ENCODE data around the gene DGKH.
"Not testable (repeated sequence)": the region's sequence is repeated elsewhere in the genome, so short reads cannot be mapped to it uniquely, and the experiment has no call there.

DGKH gene

DNA sequence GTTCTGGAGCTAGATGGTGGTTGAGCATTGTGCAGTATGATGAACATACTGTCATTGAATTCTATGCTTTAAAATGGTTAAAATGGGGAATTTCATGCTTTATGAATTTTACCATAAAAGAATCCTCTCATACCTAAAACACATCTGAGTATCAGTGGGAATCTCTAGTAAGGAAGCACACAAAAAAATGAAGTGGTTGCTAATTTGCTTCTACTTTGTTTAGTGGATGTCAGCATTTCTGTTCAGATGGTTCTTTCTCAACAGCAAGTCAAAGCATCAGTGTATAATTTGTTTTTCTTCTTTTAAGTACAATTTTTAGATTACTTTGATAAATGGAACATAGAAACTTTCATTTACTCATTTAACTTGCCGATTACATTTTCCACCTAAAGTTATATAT is 171.4 kb downstream of the DGKH start:
- H3K36me3 ChIP-seq (ENCODE audit: insufficient read depth, low read length) = peaks cover 2% of the 10 kb centered on the region
- no peaks in the 10 kb centered on the region for H3K9me3 ChIP-seq (ENCODE audit: low read length)
- peaks cover 12% of the 10 kb centered on the region for H3K4me1 ChIP-seq (ENCODE audit: insufficient read depth, low read length)
- H2AFZ ChIP-seq (ENCODE audit: low read depth, low read length) = no peak overlapping the region
- H3K27me3 ChIP-seq (ENCODE audit: insufficient read depth, low read length) = no peaks in the 10 kb centered on the region
- no peak overlapping the region for H3K4me3 ChIP-seq (ENCODE audit: low read length)

DNA sequence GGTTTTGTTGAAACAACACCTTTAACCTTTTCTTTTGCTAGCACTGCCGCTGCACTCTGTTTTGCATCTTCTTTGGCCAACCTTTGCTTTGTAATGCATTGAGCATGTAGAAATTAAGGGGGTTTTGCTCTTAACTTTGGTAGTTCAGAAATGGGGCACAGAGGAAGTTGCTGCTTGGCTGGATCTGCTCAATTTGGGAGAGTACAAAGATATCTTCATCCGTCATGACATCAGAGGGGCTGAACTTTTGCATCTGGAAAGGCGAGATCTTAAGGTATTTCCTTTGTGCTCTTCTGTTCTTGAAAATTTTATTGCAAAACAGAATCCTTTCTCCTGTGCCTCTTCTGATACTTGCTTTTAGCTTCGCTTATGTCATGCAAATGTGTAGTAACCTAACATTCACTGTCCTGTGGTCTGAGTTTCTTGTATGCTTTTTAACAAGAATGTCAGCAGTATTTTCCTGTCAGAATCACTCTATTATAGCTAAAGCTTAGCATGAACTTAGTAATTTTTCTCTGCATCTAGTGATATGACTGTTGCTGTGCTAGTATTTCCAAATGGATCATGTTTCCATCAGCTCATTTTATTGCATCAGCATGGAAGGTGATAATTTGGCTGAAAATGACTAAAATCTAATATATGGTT is 172.8 kb downstream of the DGKH start:
- no peaks in the 10 kb centered on the region for H3K27me3 ChIP-seq (ENCODE audit: insufficient read depth, low read length)
- peaks cover 7% of the 10 kb centered on the region for H3K4me1 ChIP-seq (ENCODE audit: insufficient read depth, low read length)
- peaks cover 4% of the 10 kb centered on the region for H3K36me3 ChIP-seq (ENCODE audit: insufficient read depth, low read length)
- H3K9me3 ChIP-seq (ENCODE audit: low read length) = no peaks in the 10 kb centered on the region
- H3K4me3 ChIP-seq (ENCODE audit: low read length) = no peak overlapping the region
- no peak overlapping the region for H2AFZ ChIP-seq (ENCODE audit: low read depth, low read length)

DNA sequence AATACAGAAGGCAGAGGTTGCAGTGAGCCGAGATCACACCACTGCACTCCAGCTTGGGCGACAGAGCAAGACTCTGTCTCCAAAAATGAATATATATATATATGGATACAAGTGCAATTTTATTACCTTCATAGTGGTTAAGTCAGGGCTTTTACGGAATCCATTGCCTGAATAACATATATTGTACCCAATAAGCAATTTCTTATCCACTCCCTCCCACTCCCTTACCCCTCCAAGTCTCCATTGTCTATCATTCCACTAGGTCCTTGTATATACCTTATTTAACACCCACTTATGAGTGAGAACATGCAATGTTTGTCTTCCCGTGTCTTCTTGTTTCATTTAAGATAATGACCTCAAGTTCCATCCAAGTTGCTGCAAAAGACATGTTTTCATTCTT is 175.2 kb downstream of the DGKH start:
- Histone ChIP-seq H3K27me3 (ENCODE audit: insufficient read depth, low read length) (no peaks in the 10 kb centered on the region), H3K9me3 (ENCODE audit: low read length) (no peaks in the 10 kb centered on the region), H2AFZ (ENCODE audit: low read depth, low read length) (no peak overlapping the region), H3K4me1 (ENCODE audit: insufficient read depth, low read length) (peaks cover 7% of the 10 kb centered on the region), H3K36me3 (ENCODE audit: insufficient read depth, low read length) (peaks cover 5% of the 10 kb centered on the region), H3K4me3 (ENCODE audit: low read length) (no peak overlapping the region)

DNA sequence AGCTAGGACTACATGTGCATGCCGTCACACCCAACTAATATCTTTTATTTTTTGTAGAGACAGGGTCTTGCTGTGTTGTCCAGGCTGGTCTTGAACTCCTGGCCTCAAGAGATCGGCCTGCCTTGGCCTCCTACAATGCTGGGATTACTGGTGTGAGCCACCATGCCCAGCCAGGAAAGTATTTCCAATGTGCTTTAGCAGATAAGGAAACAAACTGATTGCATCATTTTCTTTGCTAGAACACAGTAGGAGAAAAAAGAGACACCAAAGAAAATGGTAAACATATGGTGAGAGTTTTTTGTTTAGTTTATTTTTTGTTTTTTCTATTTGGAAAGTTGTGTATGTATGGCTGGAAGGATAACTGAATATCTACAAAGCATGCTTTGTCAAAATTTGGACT is 176.6 kb downstream of the DGKH start:
- Histone ChIP-seq H3K9me3 (ENCODE audit: low read length) (no peaks in the 10 kb centered on the region), H3K4me3 (ENCODE audit: low read length) (no peak overlapping the region), H3K36me3 (ENCODE audit: insufficient read depth, low read length) (peaks cover 5% of the 10 kb centered on the region), H3K27me3 (ENCODE audit: insufficient read depth, low read length) (no peaks in the 10 kb centered on the region), H3K4me1 (ENCODE audit: insufficient read depth, low read length) (peaks cover 7% of the 10 kb centered on the region), H2AFZ (ENCODE audit: low read depth, low read length) (no peak overlapping the region)

DNA sequence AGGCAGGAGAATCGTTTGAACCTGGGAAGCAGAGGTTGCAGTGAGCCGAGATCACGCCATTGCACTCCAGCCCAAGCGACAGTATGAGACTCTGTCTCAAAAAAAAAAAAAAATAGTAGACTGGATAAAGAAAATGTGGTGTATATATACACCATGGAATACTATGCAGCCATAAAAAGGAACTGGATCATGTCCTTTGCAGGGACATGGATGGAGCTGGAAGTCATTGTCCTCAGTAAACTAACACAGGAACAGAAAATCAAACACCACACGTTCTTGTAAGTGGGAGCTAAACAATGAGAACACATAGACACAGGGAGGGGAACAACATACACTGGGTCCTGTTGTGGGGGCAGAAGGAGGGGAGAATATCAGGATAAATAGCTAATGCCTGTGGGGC is 178.3 kb downstream of the DGKH start:
- not testable (repeated sequence) for H3K9me3 ChIP-seq (ENCODE audit: low read length); H3K4me1 ChIP-seq (ENCODE audit: insufficient read depth, low read length); H2AFZ ChIP-seq (ENCODE audit: low read depth, low read length); H3K36me3 ChIP-seq (ENCODE audit: insufficient read depth, low read length); H3K27me3 ChIP-seq (ENCODE audit: insufficient read depth, low read length); H3K4me3 ChIP-seq (ENCODE audit: low read length)

DNA sequence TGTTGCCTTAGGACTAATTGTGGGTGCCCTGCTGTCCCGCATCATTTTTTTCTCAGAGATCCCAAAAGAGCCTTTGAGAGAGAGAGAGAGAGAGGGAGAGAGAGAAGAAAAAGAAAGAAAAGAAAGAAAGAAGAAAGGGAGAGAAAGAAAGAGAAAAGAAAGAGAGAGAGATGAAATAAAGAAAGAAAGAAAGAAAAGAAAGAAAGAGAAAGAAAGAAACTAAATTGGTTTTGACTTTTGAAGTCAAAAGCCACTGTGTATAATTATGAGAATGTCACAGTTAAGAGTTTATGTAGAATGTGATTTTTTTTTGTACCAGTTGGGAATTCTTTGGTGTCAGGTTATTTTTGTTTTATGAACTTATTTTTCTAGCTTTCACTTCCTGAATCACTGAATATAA is 180.1 kb downstream of the DGKH start:
- Histone ChIP-seq H3K9me3 (ENCODE audit: low read length) (no peaks in the 10 kb centered on the region), H3K4me1 (ENCODE audit: insufficient read depth, low read length) (no peaks in the 10 kb centered on the region), H3K4me3 (ENCODE audit: low read length) (no peak overlapping the region), H2AFZ (ENCODE audit: low read depth, low read length) (no peak overlapping the region), H3K27me3 (ENCODE audit: insufficient read depth, low read length) (no peaks in the 10 kb centered on the region), H3K36me3 (ENCODE audit: insufficient read depth, low read length) (peaks cover 3% of the 10 kb centered on the region)

DNA sequence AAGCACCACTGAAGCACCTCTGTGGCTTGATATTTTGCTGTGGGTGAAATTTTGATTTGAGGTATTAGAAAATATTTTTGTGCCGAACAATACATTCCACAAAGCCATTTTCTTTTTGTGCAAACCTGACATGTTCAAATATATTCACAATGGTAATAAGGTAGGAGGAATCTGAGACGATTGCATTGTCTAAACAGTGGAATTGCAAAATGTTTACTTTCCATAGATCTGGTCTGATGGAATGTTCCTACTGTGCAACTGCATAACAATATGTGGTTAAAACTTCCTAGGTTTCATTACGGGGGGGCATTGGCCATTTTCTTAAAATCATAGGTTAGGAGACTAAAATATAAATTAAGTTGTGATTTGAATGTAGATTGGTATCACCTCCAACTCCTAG is 180.8 kb downstream of the DGKH start:
- Histone ChIP-seq H3K27me3 (ENCODE audit: insufficient read depth, low read length) (no peaks in the 10 kb centered on the region), H3K36me3 (ENCODE audit: insufficient read depth, low read length) (peaks cover 3% of the 10 kb centered on the region), H3K4me1 (ENCODE audit: insufficient read depth, low read length) (no peaks in the 10 kb centered on the region), H3K9me3 (ENCODE audit: low read length) (no peaks in the 10 kb centered on the region), H2AFZ (ENCODE audit: low read depth, low read length) (no peak overlapping the region), H3K4me3 (ENCODE audit: low read length) (no peak overlapping the region)

DNA sequence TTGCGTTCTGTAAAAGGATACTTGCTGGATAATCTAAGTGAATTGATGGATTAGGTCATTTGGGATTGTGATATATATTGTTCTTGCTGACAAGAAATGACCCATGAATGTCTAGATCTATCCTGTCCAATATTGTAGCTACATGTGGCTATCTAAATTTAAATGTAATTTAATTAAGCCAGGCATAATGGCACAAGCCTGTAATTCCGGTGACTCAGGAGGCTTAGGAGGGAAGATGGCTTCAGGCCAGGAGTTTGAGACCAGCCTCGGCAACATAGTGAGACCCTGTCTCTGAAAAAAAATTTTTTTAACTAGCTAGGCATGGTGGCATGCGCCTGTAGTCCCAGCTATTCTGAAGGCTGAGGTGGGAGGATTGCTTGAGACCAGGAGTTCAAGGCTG is 184.2 kb downstream of the DGKH start:
- Histone ChIP-seq H3K36me3 (ENCODE audit: insufficient read depth, low read length) (no peaks in the 10 kb centered on the region), H2AFZ (ENCODE audit: low read depth, low read length) (no peak overlapping the region)

DNA sequence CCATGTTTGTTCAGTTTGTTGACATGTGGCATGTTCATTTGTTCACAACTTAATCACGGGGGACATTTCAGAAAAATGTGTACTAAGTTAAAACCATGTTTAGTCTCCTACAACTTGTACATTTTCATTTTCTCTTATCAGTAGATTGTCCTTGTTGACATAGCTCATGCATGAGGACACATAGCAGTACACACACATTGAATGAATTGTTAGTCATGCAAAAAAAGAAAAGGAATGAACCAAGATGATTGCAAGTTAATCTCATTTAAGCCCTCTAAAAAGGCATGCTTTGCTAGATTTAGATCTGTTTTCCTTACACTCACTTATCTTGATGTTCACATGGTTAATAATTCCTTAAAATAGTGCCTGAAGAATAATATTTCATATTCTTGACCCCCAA is 185.3 kb downstream of the DGKH start:
- Histone ChIP-seq H3K9me3 (ENCODE audit: low read length) (no peaks in the 10 kb centered on the region), H3K4me3 (ENCODE audit: low read length) (no peak overlapping the region), H3K4me1 (ENCODE audit: insufficient read depth, low read length) (no peaks in the 10 kb centered on the region), H2AFZ (ENCODE audit: low read depth, low read length) (no peak overlapping the region), H3K27me3 (ENCODE audit: insufficient read depth, low read length) (no peaks in the 10 kb centered on the region), H3K36me3 (ENCODE audit: insufficient read depth, low read length) (no peaks in the 10 kb centered on the region)

More for the DNA sequence above, 184.2 kb downstream of the DGKH start:
- H3K27me3 ChIP-seq (ENCODE audit: insufficient read depth, low read length) = no peaks in the 10 kb centered on the region
- no peak overlapping the region for H3K4me3 ChIP-seq (ENCODE audit: low read length)
- no peaks in the 10 kb centered on the region for H3K4me1 ChIP-seq (ENCODE audit: insufficient read depth, low read length)
- no peaks in the 10 kb centered on the region for H3K9me3 ChIP-seq (ENCODE audit: low read length)

DNA sequence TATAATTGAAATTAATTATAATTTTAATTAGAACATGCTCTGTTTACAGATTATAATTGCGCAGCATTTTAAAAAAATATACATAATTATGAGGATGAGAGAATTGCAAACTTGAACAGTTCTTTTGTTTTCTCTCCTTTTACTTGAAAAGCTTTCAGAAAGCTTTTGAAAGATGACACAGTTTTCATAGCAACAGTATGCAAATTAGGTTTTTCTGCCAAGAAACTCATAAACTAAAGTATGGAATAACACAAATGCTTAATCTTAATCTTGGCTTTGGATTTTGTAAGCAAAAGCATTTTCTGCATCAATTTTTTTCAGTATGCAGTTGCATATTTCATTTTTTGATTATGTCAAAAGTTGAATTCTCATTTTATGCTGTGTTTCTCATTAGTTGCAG is 190.7 kb downstream of the DGKH start:
- H3K36me3 ChIP-seq (ENCODE audit: insufficient read depth, low read length) = no peaks in the 10 kb centered on the region
- no peaks in the 10 kb centered on the region for H3K9me3 ChIP-seq (ENCODE audit: low read length)
- no peak overlapping the region for H2AFZ ChIP-seq (ENCODE audit: low read depth, low read length)
- H3K4me3 ChIP-seq (ENCODE audit: low read length) = no peak overlapping the region
- H3K27me3 ChIP-seq (ENCODE audit: insufficient read depth, low read length) = no peaks in the 10 kb centered on the region
- H3K4me1 ChIP-seq (ENCODE audit: insufficient read depth, low read length) = peaks cover 9% of the 10 kb centered on the region

DNA sequence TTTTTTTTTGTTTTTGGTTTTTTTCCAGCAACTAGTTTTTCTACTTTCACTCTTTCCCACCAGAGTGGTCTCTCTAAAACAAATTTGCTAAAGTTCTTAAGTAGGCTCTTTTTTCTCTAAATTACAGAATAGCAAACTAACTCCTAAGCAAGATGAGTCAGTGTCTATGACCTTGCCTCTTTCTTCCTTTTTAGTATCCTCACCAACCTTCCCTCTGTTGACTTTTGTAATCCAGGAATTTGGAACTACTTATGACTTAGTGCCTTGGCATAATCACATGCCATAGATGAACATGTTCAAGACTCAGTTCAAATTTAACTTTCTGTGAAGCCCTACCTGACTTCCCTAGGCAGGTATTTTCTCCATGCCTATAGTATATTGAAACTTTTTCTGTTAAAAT is 191.2 kb downstream of the DGKH start:
- no peaks in the 10 kb centered on the region for H3K27me3 ChIP-seq (ENCODE audit: insufficient read depth, low read length)

DNA sequence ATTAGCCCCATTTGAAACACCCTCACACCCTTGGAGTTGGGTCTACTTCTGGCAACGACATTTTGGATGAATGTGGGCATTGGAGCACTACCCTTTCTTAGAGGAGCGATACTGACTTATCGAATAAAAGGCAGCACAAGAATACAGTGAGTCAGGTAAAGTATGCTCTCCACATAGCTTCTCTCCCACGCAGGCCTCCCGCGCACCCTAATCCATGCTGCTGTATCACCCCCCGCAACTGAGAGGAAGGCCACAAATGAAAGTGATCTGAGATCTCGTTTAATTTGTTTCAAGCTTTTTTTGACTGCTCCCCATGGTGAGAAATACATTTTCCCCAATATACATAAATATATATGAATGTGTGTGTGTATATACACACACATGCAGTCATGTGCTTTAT is 198.1 kb downstream of the DGKH start:
- Histone ChIP-seq H3K27me3 (ENCODE audit: insufficient read depth, low read length) (no peaks in the 10 kb centered on the region), H3K4me3 (ENCODE audit: low read length) (no peak overlapping the region), H3K36me3 (ENCODE audit: insufficient read depth, low read length) (no peaks in the 10 kb centered on the region), H3K9me3 (ENCODE audit: low read length) (no peaks in the 10 kb centered on the region), H2AFZ (ENCODE audit: low read depth, low read length) (no peak overlapping the region), H3K4me1 (ENCODE audit: insufficient read depth, low read length) (no peaks in the 10 kb centered on the region)

More for the DNA sequence above, 191.2 kb downstream of the DGKH start:
- H3K9me3 ChIP-seq (ENCODE audit: low read length) = no peaks in the 10 kb centered on the region
- no peaks in the 10 kb centered on the region for H3K36me3 ChIP-seq (ENCODE audit: insufficient read depth, low read length)
- H3K4me1 ChIP-seq (ENCODE audit: insufficient read depth, low read length) = peaks cover 9% of the 10 kb centered on the region
- H2AFZ ChIP-seq (ENCODE audit: low read depth, low read length) = no peak overlapping the region
- no peak overlapping the region for H3K4me3 ChIP-seq (ENCODE audit: low read length)

DNA sequence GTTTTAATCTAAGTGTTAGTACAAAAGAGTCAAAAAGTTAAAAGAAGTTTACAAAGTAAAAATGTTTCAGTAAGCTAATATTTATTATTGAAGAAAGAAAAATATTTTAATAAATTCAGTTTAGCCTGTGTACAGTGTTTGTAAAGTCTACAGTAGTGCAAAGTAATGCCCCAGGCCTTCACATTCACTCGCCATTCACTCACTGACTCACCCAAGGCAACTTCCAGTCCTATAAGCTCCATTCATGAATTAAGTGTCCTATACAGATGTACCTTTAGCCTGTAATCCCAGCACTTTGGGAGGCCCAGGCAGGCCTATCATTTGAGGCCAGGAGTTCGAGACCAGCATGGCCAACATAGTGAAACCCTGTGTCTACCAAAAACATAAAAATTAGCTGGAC is 199.4 kb downstream of the DGKH start:
- Histone ChIP-seq H3K36me3 (ENCODE audit: insufficient read depth, low read length) (no peaks in the 10 kb centered on the region), H3K27me3 (ENCODE audit: insufficient read depth, low read length) (no peaks in the 10 kb centered on the region), H3K4me3 (ENCODE audit: low read length) (no peak overlapping the region), H3K9me3 (ENCODE audit: low read length) (no peaks in the 10 kb centered on the region), H2AFZ (ENCODE audit: low read depth, low read length) (no peak overlapping the region), H3K4me1 (ENCODE audit: insufficient read depth, low read length) (no peaks in the 10 kb centered on the region)

DNA sequence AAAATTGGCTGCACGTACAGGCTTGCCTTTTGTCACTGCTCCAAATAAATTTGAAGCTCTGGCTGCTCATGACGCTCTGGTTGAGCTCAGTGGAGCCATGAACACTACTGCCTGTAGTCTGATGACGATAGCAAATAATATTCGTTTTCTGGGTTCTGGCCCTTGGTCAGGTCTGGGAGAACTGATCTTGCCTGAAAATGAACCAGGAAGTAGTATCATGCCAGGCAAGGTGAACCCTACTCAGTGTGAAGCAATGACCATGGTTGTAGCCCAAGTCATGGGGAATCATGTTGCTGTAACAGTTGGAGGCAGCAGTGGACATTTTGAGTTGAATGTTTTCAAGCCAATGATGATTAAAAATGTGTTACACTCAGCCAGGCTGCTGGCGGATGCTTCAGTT is 207.4 kb downstream of the DGKH start:
- Histone ChIP-seq H2AFZ (ENCODE audit: low read depth, low read length) (no peak overlapping the region), H3K36me3 (ENCODE audit: insufficient read depth, low read length) (no peaks in the 10 kb centered on the region), H3K4me3 (ENCODE audit: low read length) (no peak overlapping the region), H3K4me1 (ENCODE audit: insufficient read depth, low read length) (no peaks in the 10 kb centered on the region), H3K9me3 (ENCODE audit: low read length) (no peaks in the 10 kb centered on the region), H3K27me3 (ENCODE audit: insufficient read depth, low read length) (no peaks in the 10 kb centered on the region)

Measured in neuron (in vitro differentiated cells).